HepG2 (cell line): Measurements from ENCODE around the gene SLC43A1. TPM values are rescaled to one million over a fixed set of nuclear protein-coding genes. Genes with fewer than 3 reads are reported as not detected.

Experiments
- CEBPB ChIP-seq: IDR thresholded peaks from 2 replicates; pipeline ENCODE4 v1.6.1; 2011; ENCODE audit warnings: low read depth, low read length, improper control_type of control experiment, borderline replicate concordance
- DR1 ChIP-seq: sonication (generic); formaldehyde crosslinking; IDR thresholded peaks from 2 replicates; pipeline ENCODE4 v1.8.0; 2021; ENCODE audit warnings: mild to moderate bottlenecking, missing genetic modification reagents, inconsistent platforms
- GPBP1L1 ChIP-seq: sonication (generic); formaldehyde crosslinking; IDR thresholded peaks from 2 replicates; pipeline ENCODE4 v1.5.0; 2020; ENCODE audit warnings: mild to moderate bottlenecking, missing genetic modification reagents
- GTF3A ChIP-seq: sonication (generic); formaldehyde crosslinking; conservative IDR thresholded peaks from 2 replicates; pipeline ENCODE4 v1.4.0; 2020; ENCODE audit warnings: mild to moderate bottlenecking, missing genetic modification reagents
- HCFC1 ChIP-seq: fragments of 150-350 bp; IDR thresholded peaks from 2 replicates; pipeline ENCODE4 v1.6.1; 2014; ENCODE audit warnings: low read depth, low read length
- HMGA1 ChIP-seq: sonication (generic); formaldehyde crosslinking; conservative IDR thresholded peaks from 2 replicates; pipeline ENCODE4 v1.4.0; 2020; ENCODE audit warnings: missing genetic modification reagents
- ISL2 ChIP-seq: sonication (generic); formaldehyde crosslinking; IDR thresholded peaks from 2 replicates; pipeline ENCODE4 v1.5.0; 2020; ENCODE audit warnings: missing genetic modification reagents
- KLF16 ChIP-seq, 2 experiments: sonication (generic) in 1 of 2; formaldehyde crosslinking in 1 of 2; IDR thresholded peaks; 2 replicates each; pipeline versions ENCODE4 v1.6.1 to v1.8.0; 2016 to 2023; ENCODE audit warnings: missing genetic modification reagents in 2 of 2, missing compliant biosample characterization in 1 of 2
- MYC ChIP-seq: sonication (generic); formaldehyde crosslinking; IDR thresholded peaks from 2 replicates; pipeline ENCODE4 v1.9.0; 2021; ENCODE audit warnings: missing genetic modification reagents, borderline replicate concordance
- NCOR1 ChIP-seq: fragments of 200-600 bp; sonication (generic); IDR thresholded peaks from 2 replicates; pipeline ENCODE4 v1.7.0; 2017; ENCODE audit warnings: antibody characterized with exemption, low read length, borderline replicate concordance
- POLR2G ChIP-seq: fragments of 200-400 bp; formaldehyde crosslinking; IDR thresholded peaks from 2 replicates; pipeline ENCODE4 v1.6.1; 2018; ENCODE audit warnings: mild to moderate bottlenecking, low read depth, low read length, moderate library complexity
- RAD21 ChIP-seq: fragments of 450-650 bp; formaldehyde crosslinking; IDR thresholded peaks from 2 replicates; pipeline ENCODE4 v1.5.0; 2020; ENCODE audit warnings: mild to moderate bottlenecking
- RBM22 ChIP-seq: fragments of 200-400 bp; formaldehyde crosslinking; optimal IDR thresholded peaks from 2 replicates; pipeline ENCODE3; 2017; ENCODE audit warnings: mild to moderate bottlenecking, low read length, moderate library complexity
- SMC3 ChIP-seq: IDR thresholded peaks from 2 replicates; pipeline ENCODE4 v1.6.1; 2011; ENCODE audit warnings: low read length, improper control_type of control experiment
- XRCC5 ChIP-seq: fragments of 200-400 bp; formaldehyde crosslinking; optimal IDR thresholded peaks from 2 replicates; pipeline ENCODE3; 2017; ENCODE audit warnings: mild to moderate bottlenecking, low read length
- YY1 ChIP-seq: IDR thresholded peaks from 2 replicates; pipeline ENCODE4 v1.6.1; 2011; ENCODE audit warnings: low read length, low read depth, moderate library complexity, mild to moderate bottlenecking; ENCODE audit not compliant: insufficient read depth, insufficient replicate concordance
- ZNF280D ChIP-seq: sonication (generic); formaldehyde crosslinking; IDR thresholded peaks from 2 replicates; pipeline ENCODE4 v1.5.1; 2020; ENCODE audit warnings: mild to moderate bottlenecking, missing genetic modification reagents
- ZNF350 ChIP-seq: sonication (generic); formaldehyde crosslinking; IDR thresholded peaks from 2 replicates; pipeline ENCODE4 v1.4.0; 2020; ENCODE audit warnings: mild to moderate bottlenecking, low read depth, missing genetic modification reagents, borderline replicate concordance
- ZNF572 ChIP-seq: sonication (generic); formaldehyde crosslinking; IDR thresholded peaks from 2 replicates; pipeline ENCODE4 v1.5.1; 2020; ENCODE audit warnings: mild to moderate bottlenecking, missing genetic modification reagents
- ZNF614 ChIP-seq: IDR thresholded peaks from 2 replicates; pipeline ENCODE4 v1.6.1; 2018; ENCODE audit warnings: missing biosample characterization, missing genetic modification reagents, inconsistent platforms, borderline replicate concordance
- ZNF619 ChIP-seq: sonication (generic); formaldehyde crosslinking; IDR thresholded peaks from 2 replicates; pipeline ENCODE4 v1.4.0; 2020; ENCODE audit warnings: mild to moderate bottlenecking, missing genetic modification reagents
- polyA plus RNA-seq, 8 experiments: library from polyadenylated mRNA; depleted of rRNA in 3 of 8; stranded (reverse) in 7 of 8; unstranded in 1 of 8; fragments of >200 nt; fragmentation: Illumina TruSeq in 4 of 8; extraction: Trizol in 4 of 8; gene quantifications; 2 replicates each; pipeline versions ENCODE4 v1.2.1 to v1.2.3, GENCODE V29; 2011 to 2016; ENCODE audit warnings: low read depth in 4 of 8, missing spikeins in 1 of 8, mixed read lengths in 1 of 8; ENCODE audit not compliant: insufficient read depth in 1 of 8
- total RNA-seq, 5 experiments: library from RNA; depleted of rRNA; stranded (reverse); fragments of >200 nt; fragmentation: Illumina TruSeq; extraction: Trizol; gene quantifications; 2 replicates each; pipeline ENCODE4 v1.2.3, GENCODE V29; 2016; ENCODE audit warnings: low read depth in 1 of 5
- TF ChIP-seq, protein P1 (sequence below): sonication (generic); formaldehyde crosslinking; IDR thresholded peaks from 2 replicates; pipeline ENCODE4 v1.4.0; 2020; ENCODE audit warnings: mild to moderate bottlenecking, low read depth, missing genetic modification reagents
- TF ChIP-seq, protein P2 (sequence below): sonication (generic); formaldehyde crosslinking; IDR thresholded peaks from 2 replicates; pipeline ENCODE4 v1.5.1; 2020; ENCODE audit warnings: mild to moderate bottlenecking, moderate library complexity, missing genetic modification reagents

The SLC43A1 gene
- total and polyA plus RNA-seq, 2 of the 13 experiments (the other 11 are each of a cell fraction or from before 2014, with no cell fraction given), result 72.3 to 87.6 TPM

DNA sequence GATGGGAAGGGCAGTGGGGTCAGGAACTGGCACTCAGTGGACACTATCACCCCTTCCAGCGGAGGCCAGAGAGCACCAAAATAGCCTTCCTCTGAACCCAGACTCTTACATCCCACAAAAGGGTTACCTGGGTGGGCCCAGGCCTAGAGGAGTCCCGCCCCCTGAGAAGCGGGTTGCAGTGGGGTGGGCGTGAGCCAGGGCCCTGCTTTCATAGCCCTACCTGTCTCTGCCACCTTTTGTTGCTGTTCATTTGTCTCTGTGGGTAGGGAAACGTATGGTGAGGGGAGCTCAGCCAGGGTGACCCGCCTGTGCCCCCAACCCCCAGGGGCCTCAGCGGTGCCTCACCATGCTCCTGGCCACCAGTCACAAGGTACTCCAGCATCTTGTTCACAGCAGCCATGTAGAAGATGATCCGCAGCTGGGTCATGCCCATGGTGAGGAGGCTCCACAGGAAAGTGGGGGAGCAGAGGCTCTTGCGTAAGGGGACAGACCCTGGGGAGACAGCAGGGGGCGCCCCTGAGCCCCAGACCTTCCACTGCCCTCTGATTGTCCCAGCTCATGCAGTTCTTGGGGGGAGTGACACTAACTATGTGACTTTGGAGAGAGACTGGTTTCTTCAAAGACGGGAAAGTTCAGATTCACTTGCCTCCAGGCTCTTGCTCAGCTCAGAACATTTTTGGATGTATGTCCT is 24.0 kb downstream of the SLC43A1 start (continued):
- TF ChIP-seq, protein P1, sequence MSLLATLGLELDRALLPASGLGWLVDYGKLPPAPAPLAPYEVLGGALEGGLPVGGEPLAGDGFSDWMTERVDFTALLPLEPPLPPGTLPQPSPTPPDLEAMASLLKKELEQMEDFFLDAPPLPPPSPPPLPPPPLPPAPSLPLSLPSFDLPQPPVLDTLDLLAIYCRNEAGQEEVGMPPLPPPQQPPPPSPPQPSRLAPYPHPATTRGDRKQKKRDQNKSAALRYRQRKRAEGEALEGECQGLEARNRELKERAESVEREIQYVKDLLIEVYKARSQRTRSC (CRISPR knock-in tag), result no peak
- TF ChIP-seq CEBPB (peak; percentile 90), MYC (no peak), HMGA1 (CRISPR knock-in tag) (no peak), ISL2 (CRISPR knock-in tag) (no peak), GTF3A (CRISPR knock-in tag) (no peak), DR1 (CRISPR knock-in tag) (no peak), GPBP1L1 (no peak), ZNF614 (0 out of 2 replicates have a peak, but pooled peaks have one; percentile 31), YY1 (no peak), NCOR1 (no peak), RAD21 (peak; percentile 79), HCFC1 (no peak), ZNF619 (CRISPR knock-in tag) (0 out of 2 replicates have a peak, but pooled peaks have one; percentile 44), ZNF572 (CRISPR knock-in tag) (0 out of 2 replicates have a peak, but pooled peaks have one; percentile 70), XRCC5 (no peak), SMC3 (peak; percentile 63), KLF16 (CRISPR knock-in tag; IDR thresholded peaks at IDR 0.05) (no peak), POLR2G (no peak), ZNF350 (no peak), RBM22 (peak; percentile 38), ZNF280D (CRISPR knock-in tag) (0 out of 2 replicates have a peak, but pooled peaks have one; percentile 41)
- TF ChIP-seq, protein P2, sequence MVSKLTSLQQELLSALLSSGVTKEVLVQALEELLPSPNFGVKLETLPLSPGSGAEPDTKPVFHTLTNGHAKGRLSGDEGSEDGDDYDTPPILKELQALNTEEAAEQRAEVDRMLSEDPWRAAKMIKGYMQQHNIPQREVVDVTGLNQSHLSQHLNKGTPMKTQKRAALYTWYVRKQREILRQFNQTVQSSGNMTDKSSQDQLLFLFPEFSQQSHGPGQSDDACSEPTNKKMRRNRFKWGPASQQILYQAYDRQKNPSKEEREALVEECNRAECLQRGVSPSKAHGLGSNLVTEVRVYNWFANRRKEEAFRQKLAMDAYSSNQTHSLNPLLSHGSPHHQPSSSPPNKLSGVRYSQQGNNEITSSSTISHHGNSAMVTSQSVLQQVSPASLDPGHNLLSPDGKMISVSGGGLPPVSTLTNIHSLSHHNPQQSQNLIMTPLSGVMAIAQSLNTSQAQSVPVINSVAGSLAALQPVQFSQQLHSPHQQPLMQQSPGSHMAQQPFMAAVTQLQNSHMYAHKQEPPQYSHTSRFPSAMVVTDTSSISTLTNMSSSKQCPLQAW (CRISPR knock-in tag), result peak; percentile 53; the same call in 1 of the 2 replicates
